HG03442 (cell line): ENCODE data around the gene ENAH.

ENCODE experiments used
- ATAC-seq: cut with Tn5 transposase; IDR thresholded peaks from one replicate; pipeline ENCODE4 v1.9.1; 2021; ENCODE audit warnings: mild to moderate bottlenecking, moderate library complexity; ENCODE audit not compliant: unreplicated experiment

The ENAH gene

GRCh38 chr1:225608014-225608796, 44.7 kb downstream of the ENAH start:
- no peak for ATAC-seq

- no peak for ATAC-seq
Measured at GRCh38 chr1:225607355-225607754, 45.6 kb downstream of the ENAH start.

GRCh38 chr1:225603538-225604354, 49.2 kb downstream of the ENAH start:
- ATAC-seq = no peak

- no peak for ATAC-seq
Measured at GRCh38 chr1:225602590-225603206, 50.2 kb downstream of the ENAH start.

- ATAC-seq = no peak
Measured at GRCh38 chr1:225601902-225602589, 50.9 kb downstream of the ENAH start.

- no peak for ATAC-seq
Measured at GRCh38 chr1:225598847-225599246, 54.1 kb downstream of the ENAH start.

- no peak for ATAC-seq
Measured at GRCh38 chr1:225597926-225598575, 54.9 kb downstream of the ENAH start.

GRCh38 chr1:225596736-225597135, 56.2 kb downstream of the ENAH start:
- no peak for ATAC-seq

GRCh38 chr1:225595974-225596551, 56.9 kb downstream of the ENAH start:
- ATAC-seq = no peak

GRCh38 chr1:225595452-225595851, 57.5 kb downstream of the ENAH start:
- ATAC-seq = no peak

- no peak for ATAC-seq
Measured at GRCh38 chr1:225593414-225593813, 59.5 kb downstream of the ENAH start.

GRCh38 chr1:225592362-225593025, 60.4 kb downstream of the ENAH start:
- ATAC-seq = no peak

- no peak for ATAC-seq
Measured at GRCh38 chr1:225587310-225587709, 65.6 kb downstream of the ENAH start.

- ATAC-seq = no peak
Measured at GRCh38 chr1:225581186-225581585, 71.7 kb downstream of the ENAH start.

GRCh38 chr1:225580238-225581099, 72.5 kb downstream of the ENAH start:
- no peak for ATAC-seq

GRCh38 chr1:225578251-225578977, 74.5 kb downstream of the ENAH start:
- no peak for ATAC-seq

GRCh38 chr1:225577241-225577640, 75.7 kb downstream of the ENAH start:
- ATAC-seq = no peak

- no peak for ATAC-seq
Measured at GRCh38 chr1:225573216-225573615, 79.7 kb downstream of the ENAH start.
